Measurements from ENCODE around the gene STK39.

GRCh38 chr2:168247341-168248261 lies at the start of gene STK39:
- TF ChIP-seq EZH2phosphoT487 (IDR thresholded peaks at IDR 0.05; ENCODE audit: insufficient read depth, low read depth), result no peak
- TF ChIP-seq EZH2 (IDR thresholded peaks at IDR 0.05; ENCODE audit: insufficient read depth, poor library complexity, severe bottlenecking), result no peak

Data from GM23248 (cell line).